Subcutaneous adipose tissue (tissue), 4 donors: Measurements from ENCODE around the gene FYN. TPM values are rescaled to one million over a fixed set of nuclear protein-coding genes. Genes with fewer than 3 reads are reported as not detected.

Experiments
- CTCF ChIP-seq: fragments of 450-650 bp; IDR thresholded peaks from one replicate; pipeline ENCODE4 v1.5.1; 2016; ENCODE audit warnings: low read depth, mild to moderate bottlenecking, control low read depth, antibody characterized with exemption, moderate library complexity
- total RNA-seq, 4 donors: library from RNA; depleted of rRNA; stranded (reverse); fragments of >200 nt; gene quantifications; one replicate each; pipeline ENCODE4 v1.1.0, GENCODE V29; 2016

FYN gene
- total RNA-seq, 4 donors from 2014 or later: 185 to 279 (median 252) TPM

- TF ChIP-seq CTCF: no peak
Observed at GRCh38 chr6:111875741-111876140, 2.5 kb upstream of the FYN start.

GRCh38 chr6:111874025-111874415 is 768 bp upstream of the FYN start:
- TF ChIP-seq CTCF: no peak

DNA sequence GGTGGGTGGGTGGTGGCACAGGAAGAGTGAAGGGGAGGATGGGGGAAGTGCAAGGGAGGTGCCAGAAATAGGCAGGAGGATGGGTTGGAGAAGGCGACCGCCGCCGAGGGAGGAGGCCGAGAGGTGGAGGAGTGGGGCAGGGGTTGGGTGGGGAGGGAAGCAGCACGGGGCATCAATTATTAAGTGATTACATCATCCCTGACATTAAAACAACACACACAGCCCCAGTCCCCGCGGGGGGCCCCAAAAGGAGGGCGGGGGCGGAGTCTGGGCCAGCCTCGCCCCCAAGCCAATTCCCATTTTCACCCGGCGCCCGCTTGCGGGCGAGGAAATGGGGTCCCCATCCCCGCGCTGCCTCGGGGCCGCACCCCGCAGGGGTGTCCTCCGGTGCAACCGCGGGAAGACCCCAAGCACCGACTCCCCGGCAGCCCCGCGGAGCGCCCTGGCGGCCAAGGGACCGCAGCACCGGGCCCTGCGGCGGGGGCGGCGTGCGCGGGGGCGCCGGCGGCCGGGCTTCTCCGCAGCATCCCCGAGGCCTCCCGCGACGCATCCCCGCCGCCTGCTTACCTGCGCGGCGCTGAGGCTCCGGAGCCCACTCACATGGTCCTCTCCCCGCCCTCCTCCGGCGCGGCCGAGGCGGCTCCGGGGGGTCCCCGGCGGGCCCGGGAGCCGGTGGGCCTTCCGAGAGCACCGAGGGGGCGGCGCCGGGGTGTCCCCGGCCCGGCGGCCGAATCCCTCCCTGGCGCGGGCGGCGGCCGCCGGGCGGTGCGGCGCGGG is 663 bp downstream of the FYN start:
- TF ChIP-seq CTCF: no peak

DNA sequence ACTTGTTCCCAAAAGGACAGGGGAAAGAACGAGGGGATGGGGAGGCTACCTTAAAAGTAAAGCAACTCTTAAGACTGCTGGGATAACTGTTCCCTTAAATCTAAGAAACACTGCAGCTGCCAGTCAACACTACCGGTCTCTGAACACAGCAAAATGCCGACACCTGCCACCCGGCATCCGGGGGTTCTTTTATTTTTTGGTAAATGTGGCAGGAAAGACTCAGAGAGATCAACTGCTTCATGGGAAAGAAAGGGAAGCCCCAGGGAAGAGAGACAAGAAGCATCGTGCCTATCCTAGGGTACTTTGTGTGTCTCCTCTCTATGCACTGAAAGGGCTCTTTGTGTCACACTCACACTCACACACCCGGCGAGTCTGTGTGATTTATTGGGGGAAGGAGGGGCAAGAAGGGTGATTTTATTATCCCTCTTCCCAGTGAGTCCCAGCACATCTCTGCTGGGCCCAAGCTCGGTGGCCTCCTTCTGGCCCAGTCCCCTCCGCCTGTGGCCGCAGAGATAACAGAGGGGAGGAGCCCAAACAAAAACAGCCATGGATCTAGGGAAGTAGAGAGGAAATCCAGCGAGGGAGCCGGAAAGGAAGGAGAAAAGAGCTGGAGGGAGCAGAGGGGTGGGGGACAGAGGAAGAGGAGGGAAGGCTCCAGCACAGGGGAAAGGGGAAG is 1.4 kb downstream of the FYN start:
- TF ChIP-seq CTCF: no peak

DNA sequence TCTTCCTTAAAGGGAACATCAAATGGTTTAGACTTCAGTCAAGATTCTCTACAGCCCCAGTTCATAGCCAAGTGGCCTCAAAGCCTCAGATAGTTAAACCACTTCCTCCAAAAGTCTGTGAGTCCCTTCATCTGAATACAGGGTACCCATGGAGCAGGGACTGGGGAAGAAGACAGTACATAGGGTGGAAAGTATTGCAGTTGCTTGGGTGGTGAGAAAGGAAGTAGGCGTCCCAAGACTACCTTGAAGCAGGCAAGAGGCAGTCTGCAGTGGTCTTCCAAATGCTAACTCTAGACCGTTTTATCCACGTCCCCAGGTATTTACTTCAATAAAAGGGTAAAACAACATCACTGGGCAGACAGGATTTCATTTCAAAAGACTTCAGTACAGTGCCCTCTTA is 2.0 kb downstream of the FYN start:
- TF ChIP-seq CTCF: no peak

GRCh38 chr6:111870742-111871064 is 2.5 kb downstream of the FYN start:
- no peak for TF ChIP-seq CTCF

GRCh38 chr6:111870051-111870741 is 3.1 kb downstream of the FYN start:
- no peak for TF ChIP-seq CTCF
